ENCODE measurements around the gene DTHD1. TPM values are rescaled to one million over a fixed set of nuclear protein-coding genes. Genes with fewer than 3 reads are reported as not detected.

Gene DTHD1
- polyA plus RNA-seq, 4 donors, result 0.03 TPM; not detected in 3

GRCh38 chr4:36338973-36339372 lies 57.6 kb downstream of the DTHD1 start:
- DNase-seq (ENCODE audit: low read depth in 4 of 4, low spot score in 2 of 4), result no peak

GRCh38 chr4:36341936-36342335 lies 60.5 kb downstream of the DTHD1 start:
- no peak for DNase-seq (ENCODE audit: low read depth in 4 of 4, low spot score in 2 of 4)

- peak in 3 of 4 donors; percentile 13 to 28 (median 19) for DNase-seq (ENCODE audit: low read depth in 4 of 4, low spot score in 2 of 4)
These were observed 62.2 kb downstream of the DTHD1 start for GRCh38 chr4:36343501-36344175.

GRCh38 chr4:36348403-36348938 lies 67.1 kb downstream of the DTHD1 start:
- no peak for DNase-seq (ENCODE audit: low read depth in 4 of 4, low spot score in 2 of 4)

- DNase-seq (ENCODE audit: low read depth in 4 of 4, low spot score in 2 of 4), result no peak
These were observed 68.6 kb downstream of the DTHD1 start for GRCh38 chr4:36349938-36350549.

GRCh38 chr4:36351082-36351666 lies 69.8 kb downstream of the DTHD1 start:
- peak in 2 of 4 donors; percentile 31 to 43 for DNase-seq (ENCODE audit: low read depth in 4 of 4, low spot score in 2 of 4)

GRCh38 chr4:36353998-36354397 lies 72.6 kb downstream of the DTHD1 start:
- no peak for DNase-seq (ENCODE audit: low read depth in 4 of 4, low spot score in 2 of 4)

- DNase-seq (ENCODE audit: low read depth in 4 of 4, low spot score in 2 of 4), result no peak
These were observed 76.8 kb downstream of the DTHD1 start for GRCh38 chr4:36358173-36358572.

- DNase-seq (ENCODE audit: low read depth in 4 of 4, low spot score in 2 of 4), result no peak
These were observed 79.3 kb downstream of the DTHD1 start for GRCh38 chr4:36360755-36361154.

GRCh38 chr4:36363024-36363423 lies 81.6 kb downstream of the DTHD1 start:
- no peak for DNase-seq (ENCODE audit: low read depth in 4 of 4, low spot score in 2 of 4)

GRCh38 chr4:36374836-36375511 lies 93.6 kb downstream of the DTHD1 start:
- DNase-seq (ENCODE audit: low read depth in 4 of 4, low spot score in 2 of 4), result no peak

- no peak for DNase-seq (ENCODE audit: low read depth in 4 of 4, low spot score in 2 of 4)
These were observed 104.6 kb downstream of the DTHD1 start for GRCh38 chr4:36385951-36386571.

GRCh38 chr4:36386691-36387090 lies 105.3 kb downstream of the DTHD1 start:
- no peak for DNase-seq (ENCODE audit: low read depth in 4 of 4, low spot score in 2 of 4)

- DNase-seq (ENCODE audit: low read depth in 4 of 4, low spot score in 2 of 4), result no peak
These were observed 107.3 kb downstream of the DTHD1 start for GRCh38 chr4:36388710-36389109.

GRCh38 chr4:36391411-36391810 lies 110.0 kb downstream of the DTHD1 start:
- DNase-seq (ENCODE audit: low read depth in 4 of 4, low spot score in 2 of 4), result no peak

GRCh38 chr4:36392024-36392423 lies 110.6 kb downstream of the DTHD1 start:
- no peak for DNase-seq (ENCODE audit: low read depth in 4 of 4, low spot score in 2 of 4)

GRCh38 chr4:36392916-36393315 lies 111.5 kb downstream of the DTHD1 start:
- DNase-seq (ENCODE audit: low read depth in 4 of 4, low spot score in 2 of 4), result no peak

All from left renal cortex interstitium (tissue), 4 donors.